GM19372 (cell line): ENCODE results near the gene KISS1.

Experiments used
- ATAC-seq: cut with Tn5 transposase; IDR thresholded peaks from one replicate; pipeline ENCODE4 v1.9.1; 2021; ENCODE audit warnings: mild to moderate bottlenecking, low read depth, moderate library complexity; ENCODE audit not compliant: unreplicated experiment

The KISS1 gene

DNA sequence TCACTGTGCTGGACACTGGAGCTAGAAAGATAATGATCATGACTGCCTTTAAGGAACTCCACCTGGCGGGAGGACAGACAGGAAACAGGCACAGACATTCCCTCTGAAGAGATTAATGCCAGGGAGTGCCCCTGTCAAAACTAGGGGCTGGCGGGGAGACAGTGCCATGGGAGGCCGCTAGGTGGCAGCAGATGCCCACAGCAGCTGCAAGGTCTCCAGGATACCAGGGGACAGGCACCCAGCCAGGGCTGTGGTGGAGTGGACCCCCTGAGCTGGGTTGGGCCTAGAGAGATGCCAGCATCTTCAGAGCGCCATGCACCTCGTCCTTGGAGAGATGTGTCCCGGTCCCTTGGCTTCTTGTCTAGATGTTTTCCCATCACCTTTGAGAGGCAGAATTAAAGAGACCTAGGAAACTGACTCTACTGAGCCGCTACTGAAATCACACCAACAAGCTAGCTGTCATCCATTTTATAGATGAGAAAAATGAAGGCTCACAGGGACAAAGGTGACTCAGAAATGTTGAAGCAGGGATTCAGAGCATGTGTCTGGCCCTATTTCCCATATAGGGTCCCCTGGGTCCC, 33.7 kb downstream of the KISS1 start:
- no peak for ATAC-seq

DNA sequence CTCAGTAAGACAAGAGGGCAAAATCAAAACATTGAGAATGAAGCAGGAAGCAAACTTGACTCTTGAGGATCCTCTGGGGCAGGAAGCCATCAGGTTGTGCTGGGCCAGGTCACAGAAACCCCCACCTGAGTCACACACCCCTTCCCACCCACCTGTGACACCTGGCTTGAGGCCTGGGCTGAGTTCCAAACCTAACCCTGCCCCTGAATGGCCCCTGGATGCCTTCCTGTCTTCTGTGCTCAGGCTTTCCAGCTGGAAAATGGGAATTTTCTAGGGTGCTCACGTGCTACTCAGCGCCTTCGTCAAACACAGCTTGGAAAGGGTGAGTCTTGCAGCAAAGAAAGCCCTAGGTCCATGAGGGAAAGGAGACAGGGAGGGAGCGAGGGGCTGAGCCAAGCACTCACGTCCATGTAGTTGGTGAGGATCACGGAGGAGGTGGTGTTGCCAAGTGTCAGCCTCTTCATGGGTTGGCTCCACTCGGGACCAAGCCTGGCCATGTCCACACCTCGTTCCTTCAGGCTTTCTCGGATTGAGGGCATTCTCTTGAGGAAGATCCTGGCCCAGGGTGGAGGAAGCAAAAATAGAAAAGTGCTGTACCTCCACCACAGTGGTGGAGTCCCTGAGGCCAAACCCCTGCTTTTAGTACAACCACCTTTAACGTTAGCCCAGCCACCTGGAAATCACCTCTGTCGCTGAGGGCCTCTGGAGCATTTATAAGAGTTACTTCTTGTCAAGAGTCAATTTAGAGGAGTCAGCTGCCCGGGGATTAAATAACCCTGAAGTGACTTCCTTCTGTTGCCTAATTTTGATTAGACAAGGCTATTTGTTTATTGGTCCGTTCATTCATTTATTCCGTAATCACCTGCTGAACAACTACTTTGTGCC, 34.4 kb downstream of the KISS1 start:
- no peak for ATAC-seq

DNA sequence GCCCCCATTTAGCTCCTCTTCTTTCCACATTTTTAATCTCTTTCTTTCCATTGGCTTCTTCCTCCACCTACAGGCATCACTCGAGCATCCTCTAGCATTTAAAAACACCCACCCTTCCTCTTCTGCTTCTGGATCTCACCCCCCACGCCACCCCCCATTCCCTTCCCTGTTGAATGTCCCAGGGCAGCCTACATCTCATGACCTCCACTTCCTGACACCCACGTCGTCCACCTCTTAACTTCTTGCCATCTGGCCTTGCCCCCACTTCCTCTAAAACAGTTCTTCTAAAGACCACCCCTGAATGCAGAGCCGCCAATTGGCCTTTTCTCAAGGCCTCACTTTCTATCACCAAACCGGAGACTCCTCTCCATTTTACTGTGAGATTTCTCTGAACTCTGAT, 38.3 kb downstream of the KISS1 start:
- ATAC-seq, result no peak

DNA sequence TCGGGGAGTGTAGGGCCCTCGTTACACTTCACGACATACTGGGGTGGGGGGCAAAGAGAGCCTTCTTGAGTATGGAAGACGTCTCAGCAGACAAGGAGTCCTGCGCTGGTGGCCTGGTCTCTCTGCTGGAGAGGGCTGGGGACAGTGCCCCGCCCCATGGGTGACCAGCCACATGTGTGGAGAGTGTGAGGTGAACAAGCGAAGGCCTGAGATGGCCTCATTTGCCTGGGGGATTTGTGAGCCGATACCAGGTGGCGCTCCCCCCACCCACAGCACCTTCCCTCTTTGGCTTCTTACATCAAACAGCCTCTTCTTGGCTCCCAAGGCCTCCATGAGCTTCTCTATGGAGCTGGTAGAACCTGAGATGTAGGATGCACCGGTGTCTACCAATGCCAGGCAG, 40.4 kb downstream of the KISS1 start:
- ATAC-seq, result no peak

DNA sequence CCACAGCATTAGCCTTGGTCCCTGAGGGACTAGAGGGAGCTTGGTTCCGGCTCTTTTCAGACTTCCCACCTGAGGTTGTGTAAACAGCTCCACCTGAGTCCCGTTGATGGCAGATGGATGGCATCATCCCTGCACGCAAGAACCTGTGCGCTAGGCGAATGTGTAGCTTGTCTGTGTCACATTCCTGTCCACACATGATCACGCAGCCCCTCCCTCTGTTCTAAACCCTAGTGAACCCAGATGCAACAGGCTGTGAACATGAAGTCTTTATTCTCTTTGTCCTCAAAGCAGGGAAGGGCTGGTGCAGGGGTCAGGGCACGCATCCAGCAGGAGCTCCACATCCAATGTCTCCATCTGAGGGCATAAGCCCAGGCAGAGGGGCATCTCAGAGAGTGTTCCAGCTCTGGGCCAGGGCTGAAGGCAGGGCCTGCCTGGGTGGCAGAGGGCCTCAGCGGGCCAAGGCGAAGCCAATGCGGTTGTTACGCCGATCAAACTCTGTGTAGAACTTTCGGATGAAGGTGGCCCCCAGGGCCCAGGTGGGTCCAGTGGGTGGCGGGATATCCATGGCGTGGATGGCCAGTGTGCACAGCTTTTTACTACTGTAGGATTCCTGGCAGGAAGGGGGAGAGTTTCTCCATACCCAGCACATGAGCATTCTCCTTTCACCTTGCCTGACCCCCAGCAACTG, 41.6 kb downstream of the KISS1 start:
- ATAC-seq, result no peak

DNA sequence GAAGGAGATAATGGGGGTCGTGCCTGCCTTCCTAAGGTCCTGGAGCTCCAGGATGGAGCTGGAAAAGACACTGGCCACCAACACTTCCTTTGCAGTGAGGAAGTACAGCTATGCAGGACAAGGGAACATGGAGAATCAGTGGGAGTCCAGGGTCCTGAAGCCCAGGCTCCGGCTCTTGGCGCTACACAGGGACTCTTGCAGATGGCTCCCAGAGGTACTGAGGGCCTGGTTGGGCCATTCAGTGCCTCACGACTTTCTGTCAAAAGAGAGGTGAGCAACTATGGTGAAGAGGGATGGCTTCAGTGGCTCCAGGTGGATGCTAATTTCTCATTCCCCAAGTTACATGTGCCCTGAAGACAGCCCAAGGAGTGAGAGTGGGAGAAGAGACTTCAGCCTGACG, 42.6 kb downstream of the KISS1 start:
- no peak for ATAC-seq

DNA sequence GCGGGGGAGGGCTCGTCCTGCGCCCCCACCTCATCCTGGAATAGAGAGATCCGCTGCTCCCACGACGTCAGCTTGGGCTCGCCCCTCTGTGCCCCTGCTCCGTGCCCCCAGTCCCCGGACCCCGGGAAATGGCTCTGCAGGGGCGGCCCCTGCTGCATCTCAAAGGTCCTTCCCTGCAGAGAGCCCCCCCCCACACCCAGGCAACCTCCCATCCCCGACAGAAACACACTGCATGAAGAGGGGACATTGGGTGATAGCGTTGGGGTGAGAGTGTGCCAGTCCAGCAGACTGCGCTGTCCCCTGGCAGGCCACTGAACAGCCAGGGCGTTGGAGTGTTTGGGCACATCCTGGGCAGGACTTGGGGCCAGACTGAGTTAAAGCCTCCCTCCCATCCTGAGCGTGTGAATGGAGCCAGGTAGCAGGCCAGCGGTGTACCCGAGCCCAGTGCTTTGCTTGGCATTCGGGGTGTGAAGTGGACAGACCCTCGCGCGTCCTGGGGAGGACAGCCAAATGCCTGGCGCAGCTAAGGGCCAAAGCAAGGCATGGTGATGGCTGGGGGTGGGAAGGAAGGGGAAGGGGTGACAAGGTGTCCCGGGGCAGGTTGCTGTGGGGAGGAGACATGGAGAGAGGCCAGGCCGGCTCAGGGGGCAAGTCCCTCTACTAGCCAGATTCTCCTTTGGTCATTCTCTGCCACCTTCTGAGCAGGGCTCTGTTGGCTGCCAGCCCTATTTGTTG, 43.8 kb downstream of the KISS1 start:
- ATAC-seq, result no peak

DNA sequence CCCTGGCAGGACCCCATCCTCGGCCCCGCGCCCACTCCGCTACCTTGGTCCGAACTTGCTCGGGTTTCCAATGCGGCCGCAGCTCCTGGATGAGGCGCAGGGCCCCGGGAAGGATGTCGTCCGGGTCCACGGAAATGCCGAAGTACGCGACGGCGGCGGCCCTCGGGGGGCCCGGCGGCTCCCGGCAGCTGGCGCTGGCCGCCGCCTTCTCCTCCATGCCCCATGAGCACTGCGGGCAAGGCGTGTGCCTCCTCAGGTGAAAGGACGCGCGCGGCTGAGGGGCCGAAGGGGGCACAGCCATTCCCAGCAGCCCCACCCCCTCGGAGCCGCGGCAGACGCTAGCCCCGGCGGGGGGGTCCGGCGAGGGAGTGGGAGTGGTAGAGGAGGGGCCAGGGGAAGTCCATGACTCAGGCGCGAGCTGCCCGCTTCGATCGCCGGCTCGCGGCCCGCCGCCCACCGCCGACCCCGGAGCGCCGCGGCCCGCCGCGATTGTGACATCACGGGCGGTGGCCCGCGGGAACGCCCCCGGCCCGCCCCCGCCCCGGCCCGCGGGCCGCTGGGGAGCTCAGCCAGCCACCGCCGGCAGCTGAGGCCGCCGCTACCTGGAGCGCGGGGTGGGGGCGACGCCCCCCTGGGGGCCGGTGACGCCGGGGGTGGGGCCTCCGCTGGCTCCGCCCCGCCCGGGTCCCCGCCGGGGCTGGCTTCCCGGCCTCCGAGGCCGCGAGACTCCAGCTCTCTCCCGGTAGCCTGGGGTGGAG, 44.6 kb downstream of the KISS1 start, which contains the start of gene ETNK2:
ETNK2 (minus strand) TSS at position 493 of the 758 bp plus-strand sequence; CDS start at position 301, 192 bp downstream.
- no peak for ATAC-seq

DNA sequence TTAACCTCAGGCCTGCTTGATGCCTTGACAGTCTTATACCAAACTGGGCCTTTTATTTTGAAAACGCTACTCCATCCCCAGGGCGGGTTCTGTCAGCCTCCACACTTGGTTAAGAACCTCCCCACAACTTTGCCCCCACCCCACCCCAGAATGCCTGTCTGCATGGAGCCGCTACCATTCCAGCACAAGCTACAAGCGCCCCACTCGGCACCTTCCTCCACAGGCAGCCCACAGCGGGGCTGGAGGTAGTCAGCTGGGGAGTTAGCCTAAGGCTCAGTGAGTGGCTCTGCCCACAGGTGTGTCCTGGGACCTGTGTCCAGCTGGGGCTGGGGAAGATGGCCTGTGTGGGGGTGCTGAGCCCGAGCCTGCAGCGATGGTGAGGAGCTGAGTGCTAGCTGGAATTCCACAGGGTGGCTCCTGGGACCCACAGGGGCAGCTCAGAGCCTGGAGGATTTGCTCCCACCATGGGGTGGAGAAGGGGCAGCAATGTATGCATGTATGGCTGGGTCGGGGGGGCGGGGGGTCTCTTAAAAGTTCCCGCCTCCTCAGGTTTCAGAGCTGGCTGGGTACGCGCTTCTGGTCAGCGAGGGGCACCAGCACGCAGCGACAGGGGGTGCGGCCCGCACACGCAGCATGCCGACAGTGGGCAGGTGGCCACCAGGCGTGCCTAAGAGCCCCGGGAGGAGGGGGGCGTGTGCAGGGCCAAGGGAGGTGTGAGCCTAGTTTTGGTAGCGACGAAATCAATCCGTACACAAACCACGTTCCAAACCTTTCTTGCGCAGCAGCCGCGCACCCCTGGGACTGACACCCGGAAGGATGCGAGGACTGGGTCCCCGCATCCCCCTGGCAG, 45.4 kb downstream of the KISS1 start:
- ATAC-seq, result no peak

DNA sequence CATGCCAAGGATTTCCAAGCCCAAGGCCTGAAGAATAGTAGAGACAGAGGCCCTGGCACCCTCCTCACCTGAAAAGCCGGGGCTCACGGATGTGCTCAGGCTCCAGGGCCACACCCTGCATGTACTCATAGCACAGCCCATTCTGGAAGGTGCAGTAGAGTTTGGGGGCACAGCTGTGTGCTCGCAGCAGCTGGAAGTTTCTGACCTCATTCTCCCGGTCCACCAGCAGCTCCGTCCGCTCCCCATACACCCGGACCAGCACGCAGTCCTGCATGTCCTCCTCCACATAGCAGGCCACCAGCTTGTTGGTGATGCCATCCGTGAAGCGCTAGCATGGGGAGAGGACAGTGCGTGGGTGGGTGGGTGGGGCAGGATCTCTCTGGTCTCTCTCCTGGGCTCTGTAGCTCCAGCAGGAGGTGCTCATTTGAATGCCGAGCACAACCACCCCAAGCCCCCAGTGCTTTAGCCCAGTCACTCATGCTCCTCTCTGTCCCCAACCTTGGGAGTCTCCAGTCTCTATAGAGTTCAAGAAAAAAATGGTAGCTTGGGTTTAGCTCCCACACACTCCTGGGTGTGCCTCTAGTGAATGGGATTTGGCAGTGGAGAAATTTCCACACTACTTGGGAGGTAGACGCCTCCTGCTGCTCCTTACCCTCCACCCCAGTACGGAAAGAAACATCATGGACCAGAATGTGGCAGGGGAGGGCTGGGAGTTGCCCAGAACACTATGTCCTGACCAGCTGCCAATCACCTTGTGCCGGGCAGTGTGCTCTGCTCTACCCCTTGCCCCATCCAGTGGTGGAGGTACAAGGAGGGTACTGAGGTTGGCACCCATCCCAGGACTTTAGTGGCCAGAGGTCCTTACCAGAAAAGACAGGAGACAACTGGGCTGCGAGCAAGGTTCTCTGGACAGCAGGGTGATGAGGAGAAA, 46.4 kb downstream of the KISS1 start:
- ATAC-seq, result no peak

DNA sequence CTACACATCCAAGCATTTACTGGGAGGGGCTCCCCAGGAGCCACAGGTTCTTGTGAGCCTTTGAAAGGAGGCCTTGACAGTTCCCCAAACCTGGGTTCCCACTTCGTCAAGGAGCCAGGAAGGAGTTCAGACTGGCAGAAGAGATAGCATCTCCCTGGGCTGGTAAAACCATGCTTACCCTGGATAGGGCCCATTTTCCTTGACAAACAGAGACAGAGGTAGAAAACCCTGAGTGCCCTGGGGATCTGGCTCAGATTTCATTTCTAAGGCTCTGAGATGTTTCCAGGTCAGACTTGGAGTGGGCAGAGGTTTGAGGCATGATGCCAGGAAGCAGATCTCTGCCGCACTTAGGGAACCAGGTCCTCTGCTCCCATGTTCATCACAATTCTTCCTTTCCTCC, 47.2 kb downstream of the KISS1 start:
- ATAC-seq, result no peak

DNA sequence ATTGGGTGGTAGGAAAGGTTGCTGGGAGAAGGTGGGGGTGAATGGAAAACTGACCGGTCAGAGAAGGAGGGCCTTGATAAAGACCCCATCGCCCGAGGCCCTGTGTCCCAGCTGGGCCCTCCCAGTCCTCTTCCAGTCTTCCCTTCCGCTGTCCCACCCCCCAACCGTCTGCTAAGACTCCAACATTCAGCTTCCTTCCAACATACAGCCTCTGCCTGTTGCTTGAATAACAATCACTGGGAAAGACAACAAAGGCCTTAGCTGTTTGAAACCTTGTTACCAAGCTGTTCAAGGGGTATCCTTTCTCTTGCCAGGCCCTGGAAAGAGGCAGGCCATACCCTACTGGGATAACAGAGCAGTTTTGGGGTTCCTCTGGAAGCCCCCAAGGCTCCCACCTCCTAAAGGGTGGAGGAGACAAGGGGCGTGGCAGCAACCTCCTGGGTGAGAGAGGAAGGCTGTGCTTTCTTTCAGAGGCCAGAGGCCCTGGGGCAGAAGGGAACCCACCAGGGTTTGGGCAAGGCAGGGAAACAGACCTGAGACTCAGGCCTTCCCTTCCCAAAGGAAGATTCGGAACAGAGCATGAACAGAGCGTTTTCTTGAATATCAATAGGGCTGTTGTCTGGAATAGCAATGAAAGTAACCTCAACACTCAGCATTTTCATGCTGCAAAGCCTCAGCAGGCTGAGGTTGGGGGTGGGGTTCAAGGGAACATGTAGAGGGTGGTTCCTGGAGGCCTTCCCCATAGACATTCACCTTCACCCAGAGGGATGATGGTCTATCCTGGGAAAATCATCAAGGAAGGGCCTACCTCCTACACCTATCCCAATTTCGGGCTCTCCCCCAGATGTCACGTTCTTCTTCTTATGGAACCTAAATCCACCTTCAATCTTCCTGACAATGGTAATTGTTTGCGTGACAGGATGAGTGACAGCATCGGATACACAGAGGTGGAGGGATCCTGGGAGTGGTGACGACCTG, 48.6 kb downstream of the KISS1 start:
- no peak for ATAC-seq

DNA sequence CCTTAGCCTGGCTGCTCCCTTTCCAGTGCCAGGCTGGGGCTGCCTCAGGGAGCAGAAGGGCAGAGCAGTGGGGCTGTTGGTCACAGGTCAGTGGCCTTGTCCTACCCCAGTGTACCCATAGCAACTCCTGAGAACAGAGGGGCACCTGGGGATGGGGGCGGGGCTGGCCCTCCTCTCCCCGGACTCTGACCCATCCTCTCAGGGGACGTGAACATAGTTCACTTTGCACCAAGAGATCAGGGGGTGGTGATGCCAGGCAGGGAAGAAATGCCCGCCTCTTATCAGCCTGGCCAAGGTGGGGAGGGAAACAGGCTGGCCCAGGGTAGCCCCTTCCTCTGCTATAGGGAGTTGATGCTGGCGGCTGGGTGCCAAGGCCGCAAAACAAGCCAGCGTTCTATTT, 49.3 kb downstream of the KISS1 start:
- ATAC-seq, result no peak

DNA sequence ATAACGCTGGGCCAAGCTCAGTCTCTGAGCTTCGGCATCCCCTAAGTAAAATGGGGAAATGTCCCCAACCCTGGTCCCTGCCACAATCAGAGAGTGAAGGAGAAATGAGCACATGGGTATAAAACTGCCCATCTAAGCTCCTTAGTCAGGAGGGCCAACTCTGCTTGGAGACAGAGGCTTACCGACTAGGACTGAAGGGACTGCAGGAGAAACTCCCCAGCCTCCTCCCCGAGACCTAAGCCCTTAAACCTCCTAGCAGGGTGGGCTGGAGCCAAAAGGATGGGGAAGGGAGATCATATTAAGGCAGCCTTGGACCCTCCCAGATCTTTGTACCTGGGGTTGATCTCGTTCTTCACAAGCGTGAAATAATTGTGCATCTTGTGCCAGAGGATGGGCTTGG, 50.0 kb downstream of the KISS1 start:
- no peak for ATAC-seq

DNA sequence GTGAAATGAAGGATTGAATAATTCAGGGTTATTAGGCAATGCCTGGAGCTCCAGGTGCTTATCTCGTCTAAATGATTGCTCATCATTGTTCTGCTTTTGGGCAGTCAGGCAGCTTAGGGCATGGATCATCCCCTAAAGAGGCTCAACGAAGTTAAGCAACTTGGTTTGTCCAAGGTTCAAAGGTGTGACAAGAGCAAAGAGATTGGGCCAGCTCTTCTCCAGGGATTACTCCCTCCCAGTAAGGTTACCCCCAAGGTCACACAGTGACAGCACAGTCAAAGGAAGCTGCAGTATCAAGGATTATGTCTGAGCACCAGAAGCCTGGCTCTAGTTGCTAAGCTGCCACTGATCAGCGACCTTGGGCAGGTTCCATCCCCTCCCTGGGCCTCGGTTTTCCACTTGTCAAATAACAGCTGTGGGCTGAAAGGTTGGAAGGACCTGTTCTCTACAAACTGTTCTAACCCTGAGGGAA, 51.2 kb downstream of the KISS1 start:
- no peak for ATAC-seq

DNA sequence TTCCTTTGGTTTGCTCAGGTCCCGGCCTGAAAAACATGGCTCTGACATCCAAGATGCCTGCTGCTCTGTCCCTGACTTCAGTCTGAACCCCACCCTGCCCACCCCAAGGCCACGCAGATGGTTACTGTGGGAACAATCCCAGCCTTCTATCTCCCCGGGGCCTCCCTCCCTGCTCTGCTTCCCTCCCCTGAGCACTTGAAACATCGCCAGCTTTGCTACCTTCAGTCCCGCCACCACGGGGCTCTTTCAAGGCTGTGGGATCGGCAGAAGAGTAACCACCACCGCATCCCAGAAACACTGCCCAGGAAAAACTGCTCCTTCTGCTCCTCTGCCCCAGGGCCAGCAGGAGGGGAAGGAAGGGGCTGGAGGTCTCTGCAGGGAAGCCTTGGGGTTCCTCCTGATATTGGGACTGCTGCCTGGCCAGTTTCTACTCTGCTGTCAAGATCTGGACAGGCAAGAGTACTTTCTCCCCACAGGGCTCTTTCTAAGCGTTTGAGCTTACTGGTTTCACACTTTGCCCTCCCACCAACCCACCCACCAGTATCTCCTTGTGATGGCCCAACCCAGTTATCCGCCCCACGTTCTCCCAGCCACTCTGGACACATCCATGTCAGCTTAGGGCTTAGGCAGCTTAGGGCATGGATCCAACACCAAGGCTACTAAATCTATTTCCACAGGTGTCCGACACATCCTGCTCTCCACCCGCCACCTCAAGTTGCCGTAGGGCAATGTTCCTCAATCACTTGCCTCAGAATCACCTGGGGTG, 52.8 kb downstream of the KISS1 start:
- ATAC-seq, result no peak
